Measurements from ENCODE around the gene SNX9.

SNX9 gene

GRCh38 chr6:157961153-157961831, 138.2 kb downstream of the SNX9 start:
- TF ChIP-seq, protein P1, sequence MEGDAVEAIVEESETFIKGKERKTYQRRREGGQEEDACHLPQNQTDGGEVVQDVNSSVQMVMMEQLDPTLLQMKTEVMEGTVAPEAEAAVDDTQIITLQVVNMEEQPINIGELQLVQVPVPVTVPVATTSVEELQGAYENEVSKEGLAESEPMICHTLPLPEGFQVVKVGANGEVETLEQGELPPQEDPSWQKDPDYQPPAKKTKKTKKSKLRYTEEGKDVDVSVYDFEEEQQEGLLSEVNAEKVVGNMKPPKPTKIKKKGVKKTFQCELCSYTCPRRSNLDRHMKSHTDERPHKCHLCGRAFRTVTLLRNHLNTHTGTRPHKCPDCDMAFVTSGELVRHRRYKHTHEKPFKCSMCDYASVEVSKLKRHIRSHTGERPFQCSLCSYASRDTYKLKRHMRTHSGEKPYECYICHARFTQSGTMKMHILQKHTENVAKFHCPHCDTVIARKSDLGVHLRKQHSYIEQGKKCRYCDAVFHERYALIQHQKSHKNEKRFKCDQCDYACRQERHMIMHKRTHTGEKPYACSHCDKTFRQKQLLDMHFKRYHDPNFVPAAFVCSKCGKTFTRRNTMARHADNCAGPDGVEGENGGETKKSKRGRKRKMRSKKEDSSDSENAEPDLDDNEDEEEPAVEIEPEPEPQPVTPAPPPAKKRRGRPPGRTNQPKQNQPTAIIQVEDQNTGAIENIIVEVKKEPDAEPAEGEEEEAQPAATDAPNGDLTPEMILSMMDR (IDR thresholded peaks at IDR 0.05; ENCODE audit: extremely low read depth, missing control alignments) = no peak
- no peak for DNase-seq (ENCODE audit: low spot score)

- TF ChIP-seq, protein P1 (IDR thresholded peaks at IDR 0.05; ENCODE audit: extremely low read depth, missing control alignments) = no peak
- DNase-seq (ENCODE audit: low spot score) = no peak
Observed at GRCh38 chr6:157961832-157962575, 139.0 kb downstream of the SNX9 start.

DNA sequence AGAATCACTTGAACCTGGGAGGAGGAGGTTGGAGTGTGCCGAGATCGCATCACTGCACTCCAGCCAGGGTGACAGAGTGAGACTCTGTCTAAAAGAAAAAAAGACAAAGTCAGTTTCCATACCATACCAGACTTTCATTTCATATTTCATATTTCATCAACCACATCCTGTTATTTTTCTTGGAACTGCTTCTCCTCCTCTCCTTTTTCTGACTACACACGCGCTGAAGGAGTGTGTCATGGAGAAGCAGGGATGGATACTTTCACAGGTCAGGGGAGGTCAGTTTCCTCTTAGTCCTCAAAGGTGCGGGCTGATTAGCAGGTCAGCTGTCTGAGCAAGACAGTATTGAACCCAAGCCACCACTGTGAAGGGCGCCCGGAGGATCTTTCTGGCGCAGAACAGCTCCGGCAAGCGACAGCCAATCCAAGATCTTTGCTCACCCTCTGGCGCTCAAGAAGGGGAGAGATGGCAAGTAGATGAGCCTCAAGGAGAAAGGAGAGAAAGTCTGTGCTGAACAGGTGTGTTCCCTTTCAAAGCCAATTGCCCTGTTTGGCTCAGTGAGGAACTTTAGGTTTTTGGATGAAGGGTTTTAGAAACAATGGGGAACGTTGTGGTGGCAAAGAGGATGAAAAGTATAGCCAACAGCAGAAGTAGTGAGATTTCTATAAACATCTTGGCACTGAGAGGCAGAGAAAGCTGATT, 139.7 kb downstream of the SNX9 start:
- TF ChIP-seq, protein P1 (IDR thresholded peaks at IDR 0.05; ENCODE audit: extremely low read depth, missing control alignments) = no peak

DNA sequence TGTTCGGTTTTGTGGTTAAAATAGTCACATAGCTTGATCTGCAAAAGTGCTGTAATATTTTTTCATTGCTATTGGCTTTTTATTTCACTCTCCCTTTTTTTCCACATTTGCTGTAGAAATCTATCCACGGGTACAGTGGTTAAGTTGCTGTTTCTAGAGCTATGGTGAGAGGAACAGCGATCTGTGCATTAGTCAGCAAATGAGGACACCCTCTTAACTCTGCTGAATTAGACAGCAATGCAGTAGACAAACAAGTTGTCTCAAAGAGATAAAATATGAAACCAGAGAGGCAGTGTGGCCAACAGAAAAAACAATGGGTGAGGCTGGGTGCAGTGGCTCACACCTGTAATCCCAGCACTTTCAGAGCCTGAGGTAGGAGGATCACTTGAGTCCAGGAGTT, 141.1 kb downstream of the SNX9 start:
- TF ChIP-seq, protein P1 (IDR thresholded peaks at IDR 0.05; ENCODE audit: extremely low read depth, missing control alignments) = no peak
- no peak for DNase-seq (ENCODE audit: low spot score)

More for the DNA sequence above, 139.7 kb downstream of the SNX9 start:
- DNase-seq (ENCODE audit: low spot score) = no peak

GRCh38 chr6:157965387-157965786, 142.3 kb downstream of the SNX9 start:
- DNase-seq (ENCODE audit: low spot score) = no peak
- TF ChIP-seq, protein P1 (IDR thresholded peaks at IDR 0.05; ENCODE audit: extremely low read depth, missing control alignments) = no peak

DNA sequence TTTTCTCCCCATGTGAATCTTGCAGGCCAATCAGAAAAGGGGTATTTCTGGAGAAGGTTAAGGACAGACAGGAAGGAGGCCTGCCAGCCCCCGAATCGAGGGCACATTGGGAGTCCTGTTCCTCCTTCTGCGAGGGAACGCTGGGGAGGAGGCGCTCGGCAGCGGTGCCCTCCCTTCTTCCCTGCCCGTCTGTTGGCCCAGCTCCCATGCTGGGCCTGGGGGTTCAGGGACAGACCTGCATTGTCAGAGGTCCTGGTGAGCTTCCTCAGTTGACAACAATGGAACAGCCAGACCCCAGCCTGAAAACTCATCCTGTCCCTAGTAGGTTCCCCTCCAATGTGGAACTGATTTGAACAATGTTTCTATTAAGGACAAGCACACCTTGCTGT, 143.5 kb downstream of the SNX9 start:
- no peak for DNase-seq (ENCODE audit: low spot score)
- TF ChIP-seq, protein P1 (IDR thresholded peaks at IDR 0.05; ENCODE audit: extremely low read depth, missing control alignments) = no peak

DNA sequence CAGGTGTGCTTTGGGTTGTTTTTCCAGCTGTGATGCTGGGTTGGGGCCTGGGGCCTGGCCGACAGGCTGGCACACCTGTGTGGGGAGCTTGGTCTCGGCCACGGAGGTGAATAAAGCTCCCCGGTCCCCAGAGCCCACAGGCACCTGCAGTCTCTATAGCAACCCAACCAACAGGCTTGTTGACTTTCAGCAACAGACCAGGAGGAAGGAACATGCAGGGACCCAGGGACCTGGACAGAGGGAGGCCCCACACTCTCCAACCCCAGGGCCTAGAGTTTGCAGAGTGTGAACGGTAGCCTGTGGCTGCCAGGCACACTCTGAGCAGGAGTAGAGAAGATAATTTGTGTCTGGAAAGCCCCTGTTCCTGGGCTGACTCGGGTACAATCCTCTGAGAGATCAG, 144.0 kb downstream of the SNX9 start:
- TF ChIP-seq, protein P1 (IDR thresholded peaks at IDR 0.05; ENCODE audit: extremely low read depth, missing control alignments) = no peak
- DNase-seq (ENCODE audit: low spot score) = no peak
